Measurements from ENCODE around the gene AGO1. TPM values are rescaled to one million over a fixed set of nuclear protein-coding genes. Genes with fewer than 3 reads are reported as not detected.

AGO1 gene
- 6.3 and 9.0 TPM in 2 replicates for total RNA-seq

GRCh38 chr1:35882945-35883634 is at the start of gene AGO1:
Gene AGO1, plus strand, starts transcription at chr1:35883209. Its CDS starts 213 bp downstream, at chr1:35883422.

GRCh38 chr1:35930593-35931445 is 47.8 kb downstream of the AGO1 start, which contains the start of gene AGO3:
Gene AGO3, plus strand, starts transcription at chr1:35931105. Its CDS starts 322 bp downstream, at chr1:35931427.

Other genes starting within 250 kb of the AGO1 start
- 14.2 and 14.9 TPM in 2 replicates for gene PSMB2, start 241.7 kb upstream of the AGO1 start, total RNA-seq
- 12.4 and 15.7 TPM in 2 replicates for gene C1orf216, start 164.3 kb upstream of the AGO1 start, total RNA-seq
- 1.8 and 2.0 TPM in 2 replicates for gene CLSPN, start 113.2 kb upstream of the AGO1 start, total RNA-seq
- 12.7 and 14.1 TPM in 2 replicates for gene AGO4, start 75.2 kb upstream of the AGO1 start, total RNA-seq
- 10.1 and 13.7 TPM in 2 replicates for gene AGO3, start 47.9 kb downstream of the AGO1 start, total RNA-seq
- 0.09 and 0.14 TPM in 2 replicates for gene TEKT2, start 200.9 kb downstream of the AGO1 start, total RNA-seq
- 20.6 and 29.3 TPM in 2 replicates for gene ADPRS, start 205.7 kb downstream of the AGO1 start, total RNA-seq
- gene COL8A2, start 242.0 kb downstream of the AGO1 start, total RNA-seq: 2.0 and 4.5 TPM in 2 replicates

Measured in smooth muscle cell of bladder (primary cell).